GM10266 (cell line): Measurements from ENCODE around the gene CCM2L.
A peak's percentile ranks its signal among the peaks of the same experiment; 100 is the strongest.

ENCODE experiments used
- DNase-seq: peaks from one replicate; pipeline ENCODE4 v3.0.0; 2012; ENCODE audit errors: extremely low spot score
- CTCF ChIP-seq: IDR thresholded peaks from 2 replicates; pipeline ENCODE4 v1.5.1; 2012; ENCODE audit warnings: mild to moderate bottlenecking, low read depth; ENCODE audit not compliant: control insufficient read depth, insufficient read depth; ENCODE audit errors: missing control alignments

CCM2L gene

GRCh38 chr20:32051720-32052089, 41.5 kb downstream of the CCM2L start:
- TF ChIP-seq CTCF = no peak
- no peak for DNase-seq

GRCh38 chr20:32052090-32052777, 42.0 kb downstream of the CCM2L start, which contains the start of gene HCK:
HCK (plus strand) TSS chr20:32052242.
- no peak for TF ChIP-seq CTCF
- DNase-seq = peak; percentile 69

- DNase-seq = peak; percentile 70
- no peak for TF ChIP-seq CTCF
These were observed 42.6 kb downstream of the CCM2L start for GRCh38 chr20:32052778-32053362.

GRCh38 chr20:32053648-32054047, 43.4 kb downstream of the CCM2L start:
- no peak for TF ChIP-seq CTCF

GRCh38 chr20:32056708-32057483, 46.7 kb downstream of the CCM2L start:
- TF ChIP-seq CTCF = no peak
- no peak for DNase-seq

More at GRCh38 chr20:32053648-32054047, 43.4 kb downstream of the CCM2L start:
- no peak for DNase-seq

GRCh38 chr20:32057656-32058184, 47.5 kb downstream of the CCM2L start:
- DNase-seq = no peak
- no peak for TF ChIP-seq CTCF

GRCh38 chr20:32059189-32059588, 49.0 kb downstream of the CCM2L start:
- no peak for TF ChIP-seq CTCF
- no peak for DNase-seq
